DMS 273 (cell line): ENCODE results near the gene DCAF4L1.

ENCODE experiments used
- DNase-seq: peaks from one replicate; lab custom pipeline; 2025; ENCODE audit not compliant: unreplicated experiment; lab: John Stamatoyannopoulos, UW

The DCAF4L1 gene

GRCh38 chr4:41981456-41981855 is at the start of gene DCAF4L1:
Gene DCAF4L1, plus strand, starts transcription at chr4:41981756. Its CDS starts 37 bp downstream, at chr4:41981793.
- DNase-seq = no peak

- no peak for DNase-seq
These were observed 48.6 kb upstream of the DCAF4L1 start for GRCh38 chr4:41932988-41933387.

GRCh38 chr4:41933997-41934503 is 47.5 kb upstream of the DCAF4L1 start:
- no peak for DNase-seq

- DNase-seq = no peak
These were observed 47.0 kb upstream of the DCAF4L1 start for GRCh38 chr4:41934514-41934900.

- peak; percentile 94 for DNase-seq
These were observed 46.5 kb upstream of the DCAF4L1 start, which contains the start of gene TMEM33 for GRCh38 chr4:41934901-41935651. Gene TMEM33, plus strand, starts transcription at chr4:41935429. Its CDS starts 56 bp downstream, at chr4:41935485.

GRCh38 chr4:41935652-41936021 is 45.9 kb upstream of the DCAF4L1 start:
- DNase-seq = peak; percentile 69

GRCh38 chr4:41939016-41939626 is 42.4 kb upstream of the DCAF4L1 start:
- DNase-seq = no peak

GRCh38 chr4:41940834-41941233 is 40.7 kb upstream of the DCAF4L1 start:
- DNase-seq = no peak

- no peak for DNase-seq
These were observed 38.0 kb upstream of the DCAF4L1 start for GRCh38 chr4:41943506-41943905.

GRCh38 chr4:41944089-41944488 is 37.5 kb upstream of the DCAF4L1 start:
- DNase-seq = no peak

GRCh38 chr4:41949531-41949930 is 32.0 kb upstream of the DCAF4L1 start:
- DNase-seq = no peak

- peak; percentile 35 for DNase-seq
These were observed 23.9 kb upstream of the DCAF4L1 start for GRCh38 chr4:41957634-41958033.

- DNase-seq = peak; percentile 57
These were observed 18.5 kb upstream of the DCAF4L1 start for GRCh38 chr4:41963105-41963504.

GRCh38 chr4:41964401-41964800 is 17.2 kb upstream of the DCAF4L1 start:
- DNase-seq = no peak

GRCh38 chr4:41967392-41967791 is 14.2 kb upstream of the DCAF4L1 start:
- no peak for DNase-seq

- DNase-seq = no peak
These were observed 11.9 kb upstream of the DCAF4L1 start for GRCh38 chr4:41969671-41970070.

GRCh38 chr4:41975341-41975740 is 6.2 kb upstream of the DCAF4L1 start:
- DNase-seq = no peak

GRCh38 chr4:41976775-41977516 is 4.6 kb upstream of the DCAF4L1 start:
- no peak for DNase-seq

- no peak for DNase-seq
These were observed 3.8 kb upstream of the DCAF4L1 start for GRCh38 chr4:41977709-41978108.

- no peak for DNase-seq
These were observed 1.2 kb downstream of the DCAF4L1 start for GRCh38 chr4:41982716-41983115.

GRCh38 chr4:41985151-41985550 is 3.6 kb downstream of the DCAF4L1 start:
- DNase-seq = no peak

- DNase-seq = no peak
These were observed 8.4 kb downstream of the DCAF4L1 start for GRCh38 chr4:41989994-41990364.
